ENCODE results near the gene EPYC. TPM values are rescaled to one million over a fixed set of nuclear protein-coding genes. Genes with fewer than 3 reads are reported as not detected.

Gene EPYC
- total RNA-seq, 3 donors from 2014 or later, result not detected

- Histone ChIP-seq H3K4me3 (no peak overlapping the region), H3K36me3 (no peaks in the 10 kb centered on the region), H3K4me1 (no peaks in the 10 kb centered on the region), H3K9me3 (no peaks in the 10 kb centered on the region), H3K27ac (no peak overlapping the region), H3K27me3 (no peaks in the 10 kb centered on the region)
- intact Hi-C loops (cut with DNase I; ENCODE audit: low total_unique reads), result no loop called here
- TF ChIP-seq POLR2A (IDR thresholded peaks at IDR 0.05) (no peak), CTCF (IDR thresholded peaks at IDR 0.05) (no peak), POLR2AphosphoS5 (IDR thresholded peaks at IDR 0.05) (no peak)
- DNase-seq (ENCODE audit: low spot score in 2 of 2), result no peak
Measured at GRCh38 chr12:90954428-90954827, 50.3 kb downstream of the EPYC start.

GRCh38 chr12:90953956-90954421 lies 50.8 kb downstream of the EPYC start:
- Histone ChIP-seq H3K36me3 (no peaks in the 10 kb centered on the region), H3K4me3 (no peak overlapping the region), H3K27ac (no peak overlapping the region), H3K9me3 (no peaks in the 10 kb centered on the region), H3K27me3 (no peaks in the 10 kb centered on the region), H3K4me1 (no peaks in the 10 kb centered on the region)
- DNase-seq (ENCODE audit: low spot score in 2 of 2), result no peak
- intact Hi-C loops (cut with DNase I; ENCODE audit: low total_unique reads), result no loop called here
- TF ChIP-seq POLR2AphosphoS5 (IDR thresholded peaks at IDR 0.05), result no peak
- no peak for TF ChIP-seq CTCF (IDR thresholded peaks at IDR 0.05)
- no peak for TF ChIP-seq POLR2A (IDR thresholded peaks at IDR 0.05)

- H3K4me1 ChIP-seq, result no peaks in the 10 kb centered on the region
- intact Hi-C loops (cut with DNase I; ENCODE audit: low total_unique reads), result no loop called here
- no peak for DNase-seq (ENCODE audit: low spot score in 2 of 2)
- H3K27ac ChIP-seq, result no peak overlapping the region
- no peaks in the 10 kb centered on the region for H3K36me3 ChIP-seq
- H3K27me3 ChIP-seq, result no peaks in the 10 kb centered on the region
- TF ChIP-seq POLR2AphosphoS5 (IDR thresholded peaks at IDR 0.05) (no peak), CTCF (IDR thresholded peaks at IDR 0.05) (no peak)
- H3K4me3 ChIP-seq, result no peak overlapping the region
- H3K9me3 ChIP-seq, result no peaks in the 10 kb centered on the region
Measured at GRCh38 chr12:90951432-90952105, 53.2 kb downstream of the EPYC start.

GRCh38 chr12:90947869-90948268 lies 56.9 kb downstream of the EPYC start:
- no peak overlapping the region for H3K27ac ChIP-seq
- intact Hi-C loops (cut with DNase I; ENCODE audit: low total_unique reads), result no loop called here
- no peaks in the 10 kb centered on the region for H3K36me3 ChIP-seq
- H3K4me3 ChIP-seq, result no peak overlapping the region
- H3K9me3 ChIP-seq, result no peaks in the 10 kb centered on the region
- no peaks in the 10 kb centered on the region for H3K4me1 ChIP-seq
- H3K27me3 ChIP-seq, result no peaks in the 10 kb centered on the region
- DNase-seq (ENCODE audit: low spot score in 2 of 2), result no peak
- TF ChIP-seq POLR2AphosphoS5 (IDR thresholded peaks at IDR 0.05), result no peak
- TF ChIP-seq POLR2A (IDR thresholded peaks at IDR 0.05), result no peak
- TF ChIP-seq CTCF (IDR thresholded peaks at IDR 0.05), result no peak

- peak in 2 of 3 donors; percentile 21 to 22 for TF ChIP-seq CTCF (IDR thresholded peaks at IDR 0.05)
- TF ChIP-seq POLR2AphosphoS5 (IDR thresholded peaks at IDR 0.05), result no peak
- intact Hi-C loops (cut with DNase I; ENCODE audit: low total_unique reads), result no loop called here
- no peaks in the 10 kb centered on the region for H3K4me1 ChIP-seq
Measured at GRCh38 chr12:90945070-90945649, 59.6 kb downstream of the EPYC start.

More at GRCh38 chr12:90945070-90945649, 59.6 kb downstream of the EPYC start:
- Histone ChIP-seq H3K27me3 (no peaks in the 10 kb centered on the region), H3K36me3 (no peaks in the 10 kb centered on the region), H3K9me3 (no peaks in the 10 kb centered on the region), H3K4me3 (no peak overlapping the region), H3K27ac (no peak overlapping the region)
- no peak for DNase-seq (ENCODE audit: low spot score in 2 of 2)

Data from breast epithelium (tissue), 4 donors.